ENCODE results near the gene FRMD6.
A peak's percentile ranks its signal among the peaks of the same experiment; 100 is the strongest.

Gene FRMD6

DNA sequence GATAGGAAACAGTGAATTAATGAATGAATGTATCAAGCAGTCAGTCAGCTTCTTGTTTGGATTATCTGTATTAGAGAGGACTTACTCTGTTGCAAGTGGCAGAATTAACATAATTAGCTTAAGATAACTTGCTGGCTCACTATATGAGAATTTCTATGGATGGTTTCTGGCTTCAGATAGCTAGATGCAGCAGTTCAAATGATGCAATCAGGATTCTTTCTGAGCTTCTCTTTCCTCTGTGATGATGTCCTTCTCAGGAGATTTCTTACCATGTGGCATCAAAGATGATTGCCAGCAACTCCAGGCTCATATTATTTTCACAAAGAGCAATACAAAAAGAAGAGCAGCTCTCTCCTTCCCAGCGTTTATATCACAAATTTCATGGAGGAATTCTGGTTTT is 30.7 kb downstream of the FRMD6 start:
- ATAC-seq: no peak
- TF ChIP-seq SNAI2 (CRISPR knock-in tag; IDR thresholded peaks at IDR 0.05): no peak

DNA sequence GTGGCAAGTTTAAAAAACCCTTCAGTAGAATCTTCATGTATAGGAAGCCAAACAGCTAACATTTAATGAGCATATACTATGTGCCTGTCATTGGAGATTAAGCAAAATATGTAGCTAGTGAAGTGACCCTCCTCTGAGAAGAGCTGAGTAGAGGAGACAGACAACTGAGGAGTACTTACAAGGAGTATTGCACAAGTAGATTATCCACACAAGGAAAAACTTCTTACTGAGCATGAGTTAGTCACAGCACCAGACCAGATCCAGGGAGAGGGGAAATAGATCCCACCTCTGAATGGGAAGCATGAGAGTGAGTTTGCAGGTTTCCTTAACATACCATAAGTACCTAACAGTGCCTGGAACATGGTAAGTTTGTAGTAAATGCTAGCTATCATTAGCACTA is 33.0 kb downstream of the FRMD6 start:
- ATAC-seq: no peak

DNA sequence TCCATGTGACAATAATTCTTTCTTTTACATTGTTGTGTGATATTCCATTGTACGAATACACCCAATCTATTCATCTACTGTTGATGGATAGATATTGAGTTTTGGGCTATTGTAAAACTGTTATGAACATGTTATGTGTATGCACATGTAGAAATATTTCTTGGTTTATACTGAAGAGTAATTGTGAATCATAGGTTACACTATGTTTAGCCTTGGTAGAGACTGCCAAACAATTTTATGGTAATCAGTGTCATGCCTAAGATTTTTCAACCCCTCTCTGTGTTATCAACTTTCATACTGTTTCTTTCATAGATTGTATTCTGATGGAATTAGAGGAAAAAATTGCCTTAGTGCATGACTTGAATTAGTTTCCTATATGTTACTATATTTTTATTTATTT is 39.5 kb downstream of the FRMD6 start:
- ATAC-seq: 0 out of 3 replicates have a peak, but pooled peaks have one; percentile 12
- TF ChIP-seq, protein P1, sequence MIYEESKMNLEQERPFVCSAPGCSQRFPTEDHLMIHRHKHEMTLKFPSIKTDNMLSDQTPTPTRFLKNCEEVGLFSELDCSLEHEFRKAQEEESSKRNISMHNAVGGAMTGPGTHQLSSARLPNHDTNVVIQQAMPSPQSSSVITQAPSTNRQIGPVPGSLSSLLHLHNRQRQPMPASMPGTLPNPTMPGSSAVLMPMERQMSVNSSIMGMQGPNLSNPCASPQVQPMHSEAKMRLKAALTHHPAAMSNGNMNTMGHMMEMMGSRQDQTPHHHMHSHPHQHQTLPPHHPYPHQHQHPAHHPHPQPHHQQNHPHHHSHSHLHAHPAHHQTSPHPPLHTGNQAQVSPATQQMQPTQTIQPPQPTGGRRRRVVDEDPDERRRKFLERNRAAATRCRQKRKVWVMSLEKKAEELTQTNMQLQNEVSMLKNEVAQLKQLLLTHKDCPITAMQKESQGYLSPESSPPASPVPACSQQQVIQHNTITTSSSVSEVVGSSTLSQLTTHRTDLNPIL (CRISPR knock-in tag; IDR thresholded peaks at IDR 0.05; ENCODE audit: low read depth): no peak
- TF ChIP-seq TOX (CRISPR knock-in tag; IDR thresholded peaks at IDR 0.05; ENCODE audit: borderline replicate concordance): no peak
- no peak for TF ChIP-seq ESRRG (CRISPR knock-in tag; IDR thresholded peaks at IDR 0.05)
- no peak for TF ChIP-seq ZNF70 (CRISPR knock-in tag; IDR thresholded peaks at IDR 0.05)
- TF ChIP-seq BACH2 (CRISPR knock-in tag; IDR thresholded peaks at IDR 0.05; ENCODE audit: borderline replicate concordance): no peak
- no peak for TF ChIP-seq TCF4 (CRISPR knock-in tag; IDR thresholded peaks at IDR 0.05; ENCODE audit: borderline replicate concordance)
- TF ChIP-seq, protein P2, sequence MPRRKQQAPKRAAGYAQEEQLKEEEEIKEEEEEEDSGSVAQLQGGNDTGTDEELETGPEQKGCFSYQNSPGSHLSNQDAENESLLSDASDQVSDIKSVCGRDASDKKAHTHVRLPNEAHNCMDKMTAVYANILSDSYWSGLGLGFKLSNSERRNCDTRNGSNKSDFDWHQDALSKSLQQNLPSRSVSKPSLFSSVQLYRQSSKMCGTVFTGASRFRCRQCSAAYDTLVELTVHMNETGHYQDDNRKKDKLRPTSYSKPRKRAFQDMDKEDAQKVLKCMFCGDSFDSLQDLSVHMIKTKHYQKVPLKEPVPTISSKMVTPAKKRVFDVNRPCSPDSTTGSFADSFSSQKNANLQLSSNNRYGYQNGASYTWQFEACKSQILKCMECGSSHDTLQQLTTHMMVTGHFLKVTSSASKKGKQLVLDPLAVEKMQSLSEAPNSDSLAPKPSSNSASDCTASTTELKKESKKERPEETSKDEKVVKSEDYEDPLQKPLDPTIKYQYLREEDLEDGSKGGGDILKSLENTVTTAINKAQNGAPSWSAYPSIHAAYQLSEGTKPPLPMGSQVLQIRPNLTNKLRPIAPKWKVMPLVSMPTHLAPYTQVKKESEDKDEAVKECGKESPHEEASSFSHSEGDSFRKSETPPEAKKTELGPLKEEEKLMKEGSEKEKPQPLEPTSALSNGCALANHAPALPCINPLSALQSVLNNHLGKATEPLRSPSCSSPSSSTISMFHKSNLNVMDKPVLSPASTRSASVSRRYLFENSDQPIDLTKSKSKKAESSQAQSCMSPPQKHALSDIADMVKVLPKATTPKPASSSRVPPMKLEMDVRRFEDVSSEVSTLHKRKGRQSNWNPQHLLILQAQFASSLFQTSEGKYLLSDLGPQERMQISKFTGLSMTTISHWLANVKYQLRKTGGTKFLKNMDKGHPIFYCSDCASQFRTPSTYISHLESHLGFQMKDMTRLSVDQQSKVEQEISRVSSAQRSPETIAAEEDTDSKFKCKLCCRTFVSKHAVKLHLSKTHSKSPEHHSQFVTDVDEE (CRISPR knock-in tag; IDR thresholded peaks at IDR 0.05): no peak
- TF ChIP-seq, protein P3, sequence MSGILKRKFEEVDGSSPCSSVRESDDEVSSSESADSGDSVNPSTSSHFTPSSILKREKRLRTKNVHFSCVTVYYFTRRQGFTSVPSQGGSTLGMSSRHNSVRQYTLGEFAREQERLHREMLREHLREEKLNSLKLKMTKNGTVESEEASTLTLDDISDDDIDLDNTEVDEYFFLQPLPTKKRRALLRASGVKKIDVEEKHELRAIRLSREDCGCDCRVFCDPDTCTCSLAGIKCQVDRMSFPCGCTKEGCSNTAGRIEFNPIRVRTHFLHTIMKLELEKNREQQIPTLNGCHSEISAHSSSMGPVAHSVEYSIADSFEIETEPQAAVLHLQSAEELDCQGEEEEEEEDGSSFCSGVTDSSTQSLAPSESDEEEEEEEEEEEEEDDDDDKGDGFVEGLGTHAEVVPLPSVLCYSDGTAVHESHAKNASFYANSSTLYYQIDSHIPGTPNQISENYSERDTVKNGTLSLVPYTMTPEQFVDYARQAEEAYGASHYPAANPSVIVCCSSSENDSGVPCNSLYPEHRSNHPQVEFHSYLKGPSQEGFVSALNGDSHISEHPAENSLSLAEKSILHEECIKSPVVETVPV (CRISPR knock-in tag; IDR thresholded peaks at IDR 0.05): no peak
- TF ChIP-seq ARNTL (CRISPR knock-in tag; IDR thresholded peaks at IDR 0.05; ENCODE audit: borderline replicate concordance, low read depth): no peak
- TF ChIP-seq, protein P4, sequence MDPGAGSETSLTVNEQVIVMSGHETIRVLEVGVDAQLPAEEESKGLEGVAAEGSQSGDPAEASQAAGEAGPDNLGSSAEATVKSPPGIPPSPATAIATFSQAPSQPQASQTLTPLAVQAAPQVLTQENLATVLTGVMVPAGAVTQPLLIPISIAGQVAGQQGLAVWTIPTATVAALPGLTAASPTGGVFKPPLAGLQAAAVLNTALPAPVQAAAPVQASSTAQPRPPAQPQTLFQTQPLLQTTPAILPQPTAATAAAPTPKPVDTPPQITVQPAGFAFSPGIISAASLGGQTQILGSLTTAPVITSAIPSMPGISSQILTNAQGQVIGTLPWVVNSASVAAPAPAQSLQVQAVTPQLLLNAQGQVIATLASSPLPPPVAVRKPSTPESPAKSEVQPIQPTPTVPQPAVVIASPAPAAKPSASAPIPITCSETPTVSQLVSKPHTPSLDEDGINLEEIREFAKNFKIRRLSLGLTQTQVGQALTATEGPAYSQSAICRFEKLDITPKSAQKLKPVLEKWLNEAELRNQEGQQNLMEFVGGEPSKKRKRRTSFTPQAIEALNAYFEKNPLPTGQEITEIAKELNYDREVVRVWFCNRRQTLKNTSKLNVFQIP (CRISPR knock-in tag; IDR thresholded peaks at IDR 0.05; ENCODE audit: borderline replicate concordance, low read depth): no peak
- no peak for TF ChIP-seq PPARA (CRISPR knock-in tag; IDR thresholded peaks at IDR 0.05; ENCODE audit: borderline replicate concordance)
- TF ChIP-seq CSDC2 (CRISPR knock-in tag; IDR thresholded peaks at IDR 0.05): no peak
- TF ChIP-seq SNAI2 (CRISPR knock-in tag; IDR thresholded peaks at IDR 0.05): no peak
- no peak for TF ChIP-seq ZNF8 (CRISPR knock-in tag; IDR thresholded peaks at IDR 0.05)
- TF ChIP-seq RARB (CRISPR knock-in tag; IDR thresholded peaks at IDR 0.05): no peak
- TF ChIP-seq ZNF565 (CRISPR knock-in tag; conservative IDR thresholded peaks at IDR 0.05; ENCODE audit: low read depth): no peak

More for the DNA sequence above, 33.0 kb downstream of the FRMD6 start:
- TF ChIP-seq, protein P3 (CRISPR knock-in tag; IDR thresholded peaks at IDR 0.05): no peak
- TF ChIP-seq ESRRG (CRISPR knock-in tag; IDR thresholded peaks at IDR 0.05): no peak
- TF ChIP-seq, protein P2 (CRISPR knock-in tag; IDR thresholded peaks at IDR 0.05): no peak
- TF ChIP-seq, protein P4 (CRISPR knock-in tag; IDR thresholded peaks at IDR 0.05; ENCODE audit: borderline replicate concordance, low read depth): no peak
- no peak for TF ChIP-seq ZNF8 (CRISPR knock-in tag; IDR thresholded peaks at IDR 0.05)
- TF ChIP-seq TOX (CRISPR knock-in tag; IDR thresholded peaks at IDR 0.05; ENCODE audit: borderline replicate concordance): no peak

Measured in SK-N-SH treated with all-trans-retinoic acid at 6 μM for 48 hours (cell line).